HCT116 (cell line): ENCODE results near the gene NAP1L1. TPM values are rescaled to one million over a fixed set of nuclear protein-coding genes. Genes with fewer than 3 reads are reported as not detected.

Experiments used
- ATAC-seq: fragments of 200-7000 bp; cut with Tn5 transposase; 2 replicates; pipeline ENCODE4 v1.9.1; 2020; ENCODE audit warnings: mild to moderate bottlenecking, moderate library complexity
- BruUV-seq: library from RNA; stranded (reverse); fragments of 400-500 nt; replicated peaks from 2 replicates; lab custom pipeline; 2021; lab: Mats Ljungman, UMichigan
- CTCF ChIA-PET: fragments of 300-600 bp; sonication (Branson Sonifier 250); formaldehyde crosslinking; loops from one replicate; lab custom pipeline; 2021; ENCODE audit warnings: antibody characterized with exemption; lab: Charles Lee
- POLR2A ChIA-PET: fragments of 300-600, 350-600 bp; sonication (Branson Sonifier 250); formaldehyde crosslinking; loops from one replicate; lab custom pipeline; 2021; ENCODE audit warnings: antibody characterized with exemption; lab: Charles Lee
- RAD21 ChIA-PET, 2 experiments: fragments of 300-600 bp; sonication (Branson Sonifier 250); formaldehyde crosslinking; loops; one replicate each; lab custom pipeline; 2023; ENCODE audit warnings: low total read pairs in 2 of 2; ENCODE audit not compliant: uncharacterized antibody in 2 of 2, unreplicated experiment in 2 of 2, low non-redundant PET in 1 of 2; lab: Charles Lee
- DNase-seq: peaks from one replicate; pipeline ENCODE4 v3.0.0-alpha.2; 2010; ENCODE audit warnings: low read depth, low spot score
- H2AFZ ChIP-seq: fragments of 200-600 bp; shearing (Covaris generic), sonication (generic); 2 replicates; pipeline ENCODE4 v1.6.1; 2017; ENCODE audit warnings: low read depth, mixed run types, mixed read lengths, antibody characterized with exemption, low read length; ENCODE audit not compliant: poor library complexity, severe bottlenecking
- H3K27ac ChIP-seq: 2 replicates; pipeline ENCODE4 v1.5.1; 2012; ENCODE audit warnings: low read depth, low read length
- H3K27me3 ChIP-seq: fragments of 200-600 bp; sonication (generic); 2 replicates; pipeline ENCODE4 v1.6.1; 2016; ENCODE audit warnings: mixed run types, low read length, mixed read lengths; ENCODE audit not compliant: insufficient read depth
- H3K36me3 ChIP-seq, 2 experiments: fragments of 200-500 bp in 1 of 2; fragments of 200-600 bp in 1 of 2; sonication (Bioruptor generic) in 1 of 2; sonication (generic) in 1 of 2; 2 replicates each; pipeline versions ENCODE4 v1.5.1 to v1.6.1; 2014 to 2016; ENCODE audit warnings: low read length in 2 of 2, inconsistent platforms in 1 of 2, mixed read lengths in 1 of 2, mixed run types in 1 of 2; ENCODE audit not compliant: insufficient read depth in 2 of 2, control insufficient read depth in 1 of 2
- H3K4me1 ChIP-seq, 2 experiments: fragments of 200-600 bp in 1 of 2; sonication (generic) in 1 of 2; 2 replicates each; pipeline versions ENCODE4 v1.5.1 to v1.6.1; 2012 to 2017; ENCODE audit warnings: low read length in 2 of 2, inconsistent platforms in 1 of 2, mild to moderate bottlenecking in 1 of 2, mixed read lengths in 1 of 2, mixed run types in 1 of 2, moderate library complexity in 1 of 2; ENCODE audit not compliant: insufficient read depth in 2 of 2, control insufficient read depth in 1 of 2
- H3K4me2 ChIP-seq: fragments of 200-600 bp; sonication (generic); 2 replicates; pipeline ENCODE4 v1.6.1; 2017; ENCODE audit warnings: mixed run types, low read length, mixed read lengths
- H3K4me3 ChIP-seq, 2 experiments: fragments of 200-600 bp in 1 of 2; sonication (generic) in 1 of 2; replicated peaks in 1 of 2; 2 replicates each; pipeline ENCODE4 v1.5.1; 2011 to 2016; ENCODE audit warnings: low read length in 2 of 2, control low read depth in 1 of 2, low read depth in 1 of 2, mild to moderate bottlenecking in 1 of 2, mixed read lengths in 1 of 2, mixed run types in 1 of 2
- H3K79me2 ChIP-seq: fragments of 200-600 bp; sonication (generic); 2 replicates; pipeline ENCODE4 v1.6.1; 2017; ENCODE audit warnings: mild to moderate bottlenecking, mixed run types, low read length, moderate library complexity, mixed read lengths; ENCODE audit not compliant: insufficient read depth
- H3K9ac ChIP-seq: fragments of 200-600 bp; sonication (generic); 2 replicates; pipeline ENCODE4 v1.6.1; 2016; ENCODE audit warnings: low read length, mixed read lengths
- H3K9me2 ChIP-seq: fragments of 200-600 bp; sonication (generic), shearing (Covaris generic); 2 replicates; pipeline ENCODE4 v1.6.1; 2017; ENCODE audit warnings: mixed run types, mild to moderate bottlenecking, moderate library complexity; ENCODE audit not compliant: insufficient read depth
- H3K9me3 ChIP-seq, 2 experiments: fragments of 200-500 bp in 1 of 2; fragments of 200-600 bp in 1 of 2; sonication (Bioruptor generic) in 1 of 2; sonication (generic) in 1 of 2; 2 replicates each; pipeline ENCODE4 v1.6.1; 2014 to 2017; ENCODE audit warnings: low read length in 2 of 2, mixed read lengths in 2 of 2, inconsistent platforms in 1 of 2, low read depth in 1 of 2, mild to moderate bottlenecking in 1 of 2, mixed run types in 1 of 2, moderate library complexity in 1 of 2; ENCODE audit not compliant: control insufficient read depth in 1 of 2, insufficient read depth in 1 of 2
- H4K20me1 ChIP-seq: fragments of 200-600 bp; sonication (generic), shearing (Covaris generic); 2 replicates; pipeline ENCODE4 v1.6.1; 2017; ENCODE audit warnings: mixed run types, mild to moderate bottlenecking, moderate library complexity; ENCODE audit not compliant: insufficient read depth
- ATF3 ChIP-seq: IDR thresholded peaks from 2 replicates; pipeline ENCODE4 v1.6.1; 2012
- EGR1 ChIP-seq: IDR thresholded peaks from 2 replicates; pipeline ENCODE4 v1.6.1; 2012; ENCODE audit warnings: low read depth
- EZH2 ChIP-seq: fragments of 200-600 bp; sonication (generic); IDR thresholded peaks from 2 replicates; pipeline ENCODE4 v1.6.1; 2017; ENCODE audit warnings: antibody characterized with exemption, mixed run types
- JUND ChIP-seq: IDR thresholded peaks from 2 replicates; pipeline ENCODE4 v1.6.1; 2012
- POLR2AphosphoS5 ChIP-seq: IDR thresholded peaks from 2 replicates; pipeline ENCODE4 v1.6.1; 2011; ENCODE audit warnings: mild to moderate bottlenecking, low read depth, low read length, moderate library complexity
- REST ChIP-seq: IDR thresholded peaks from 2 replicates; pipeline ENCODE4 v1.6.1; 2012; ENCODE audit warnings: low read depth
- SIN3A ChIP-seq: IDR thresholded peaks from 2 replicates; pipeline ENCODE4 v1.6.1; 2012; ENCODE audit warnings: low read depth
- SRF ChIP-seq: IDR thresholded peaks from 2 replicates; pipeline ENCODE4 v1.6.1; 2012; ENCODE audit warnings: low read depth
- TCF7L2 ChIP-seq: IDR thresholded peaks from 2 replicates; pipeline ENCODE4 v1.7.0; 2011; ENCODE audit warnings: borderline replicate concordance, inconsistent platforms; ENCODE audit not compliant: insufficient read depth, insufficient read length; ENCODE audit errors: extremely low read depth
- intact Hi-C: fragments of 100-400 bp; cut with micrococcal nuclease; formaldehyde crosslinking; loops from 2 replicates; pipeline ENCODE4 v1.10.0; 2022
- total RNA-seq: library from RNA; stranded (reverse); gene quantifications from one replicate; pipeline ENCODE4 v1.2.1, GENCODE V29; 2021; ENCODE audit not compliant: unreplicated experiment

NAP1L1 gene
- total RNA-seq, 1 experiment from 2014 or later, result 531 TPM

DNA sequence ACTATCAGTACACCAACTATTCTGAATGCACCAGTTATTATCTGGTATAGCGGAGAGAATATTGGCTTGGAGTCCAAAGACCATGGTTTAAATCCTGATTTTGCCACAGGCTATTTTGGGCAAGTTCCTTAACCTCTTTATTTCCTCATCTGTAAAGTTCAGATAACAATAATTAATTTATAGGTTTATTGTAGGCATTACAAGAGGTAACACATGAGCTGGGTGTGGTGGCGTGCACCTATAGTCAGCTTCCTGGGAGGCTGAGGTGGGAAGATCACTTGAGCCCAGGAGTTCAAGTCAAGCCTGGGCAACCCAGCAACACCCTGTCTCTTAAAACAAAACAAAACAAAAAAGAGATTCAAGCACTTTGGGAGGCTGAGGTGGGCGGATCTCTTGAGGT is 76.1 kb downstream of the NAP1L1 start:
- ChIA-PET RAD21 (no interaction called here), POLR2A (no interaction called here), CTCF (no interaction called here)
- Histone ChIP-seq H4K20me1 (no peaks in the 10 kb centered on the region), H3K4me1 (peaks cover 4 to 6% of the 10 kb centered on the region in 2 experiments; a peak in 2 of 4 replicates), H2AFZ (no peak overlapping the region), H3K27me3 (no peaks in the 10 kb centered on the region), H3K4me3 (no peak overlapping the region), H3K36me3 (no peaks in the 10 kb centered on the region), H3K27ac (no peak overlapping the region), H3K9me3 (no peaks in the 10 kb centered on the region; a peak in 1 of 4 replicates), H3K9ac (no peak overlapping the region), H3K9me2 (no peaks in the 10 kb centered on the region), H3K79me2 (no peaks in the 10 kb centered on the region), H3K4me2 (no peak overlapping the region)
- DNase-seq (no peak), ATAC-seq (no peak)
- no TSS peak for BruUV-seq
- intact Hi-C loops, result no loop called here
- TF ChIP-seq EGR1 (no peak), EZH2 (no peak), POLR2AphosphoS5 (no peak), REST (no peak), TCF7L2 (no peak), SRF (no peak), ATF3 (no peak), SIN3A (no peak), JUND (no peak)
